ENCODE measurements around the gene ZNF773.
"Not testable (repeated sequence)": the region's sequence is repeated elsewhere in the genome, so short reads cannot be mapped to it uniquely, and the experiment has no call there.

GRCh38 chr19:57499680-57500395 is at the start of gene ZNF773:
- not testable (repeated sequence) for TF ChIP-seq CTCF (IDR thresholded peaks at IDR 0.05; ENCODE audit: low read length); EZH2 (optimal IDR thresholded peaks at IDR 0.05; ENCODE audit: low read depth, low read length)

Measured in MM.1S (cell line).